GM19238 (cell line): ENCODE results near the gene FURIN.
"Not testable (repeated sequence)": the region's sequence is repeated elsewhere in the genome, so short reads cannot be mapped to it uniquely, and the experiment has no call there.

Source experiments
- DNase-seq: peaks from one replicate; pipeline ENCODE4 v3.0.0; 2011; ENCODE audit warnings: low spot score; ENCODE audit not compliant: insufficient read length

FURIN gene

DNA sequence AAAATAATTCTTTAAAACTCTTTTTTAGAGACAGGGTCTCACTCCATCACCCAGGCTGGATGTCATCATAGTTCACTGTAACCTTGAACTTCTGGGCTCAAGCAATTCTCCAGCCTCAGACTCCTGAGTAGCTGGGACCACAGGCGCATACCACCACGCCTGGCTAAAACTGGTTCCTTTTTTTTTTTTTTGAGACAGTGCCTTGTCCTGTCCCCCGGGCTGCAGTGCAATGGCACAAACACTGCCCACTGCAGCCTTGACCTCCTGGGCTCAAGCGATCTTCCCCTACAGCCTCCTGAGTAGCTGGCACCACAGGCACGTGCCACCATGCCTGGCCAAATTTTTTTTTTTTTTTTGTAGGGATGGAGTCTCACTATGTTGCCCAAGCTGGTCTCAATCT lies 23.7 kb upstream of the FURIN start:
- DNase-seq, result no peak

DNA sequence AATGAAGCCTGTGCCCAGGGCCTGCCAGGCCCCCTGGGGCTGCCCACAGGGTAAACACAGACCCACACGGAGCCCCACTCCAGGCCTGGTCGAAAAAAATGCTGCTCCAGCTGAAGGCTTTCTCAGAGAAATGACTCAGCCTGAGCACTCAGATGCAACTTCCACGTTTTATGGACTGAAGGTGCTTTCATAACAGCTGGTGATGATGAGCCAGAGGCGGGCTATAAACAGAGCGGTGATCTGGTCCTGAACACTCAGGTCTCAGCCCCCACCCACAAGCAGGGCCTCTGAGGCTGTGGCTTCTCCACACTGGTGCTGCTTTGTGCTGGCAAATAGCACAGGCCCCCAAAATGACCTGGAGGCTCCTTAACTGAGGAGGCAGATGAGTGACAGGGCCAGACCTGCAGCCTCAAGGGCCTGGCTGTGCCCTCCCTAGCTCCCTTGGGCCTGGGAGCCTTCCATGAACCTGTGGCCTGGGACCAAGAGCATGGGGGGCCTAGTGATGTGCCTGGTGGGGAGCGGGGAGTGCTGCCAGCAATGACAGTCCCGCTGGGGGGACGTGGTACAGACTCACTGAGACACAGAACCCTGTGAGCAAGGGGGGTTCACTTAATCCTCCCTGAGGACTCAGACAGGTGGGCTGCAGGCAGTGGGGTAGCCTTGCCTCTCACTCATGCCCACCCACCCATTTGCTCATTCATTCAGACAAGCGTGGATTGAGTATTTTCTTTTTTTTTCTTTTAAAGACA lies 23.0 kb upstream of the FURIN start:
- DNase-seq, result no peak

- not testable (repeated sequence) for DNase-seq
Observed at GRCh38 chr15:90849424-90849823, 19.0 kb upstream of the FURIN start.

DNA sequence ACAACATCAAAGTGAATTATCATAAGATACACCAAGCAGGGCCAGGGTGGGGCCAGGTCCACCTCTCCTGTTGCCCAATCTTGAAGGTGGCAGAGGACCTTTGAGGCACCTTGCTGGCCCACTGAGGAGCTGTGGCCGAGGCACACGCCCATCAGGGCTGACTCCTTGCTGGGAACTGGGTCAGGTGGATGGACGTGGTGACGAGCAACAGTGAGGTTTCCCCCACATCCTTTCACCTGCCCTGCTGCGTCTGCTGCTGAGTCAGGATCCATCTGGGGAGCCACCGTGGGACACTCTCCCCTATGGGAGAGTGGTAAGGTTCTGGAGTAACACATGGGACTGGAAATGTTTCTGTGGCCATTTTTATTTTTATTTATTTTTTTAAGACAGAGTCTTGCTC lies 17.3 kb upstream of the FURIN start:
- DNase-seq, result no peak

DNA sequence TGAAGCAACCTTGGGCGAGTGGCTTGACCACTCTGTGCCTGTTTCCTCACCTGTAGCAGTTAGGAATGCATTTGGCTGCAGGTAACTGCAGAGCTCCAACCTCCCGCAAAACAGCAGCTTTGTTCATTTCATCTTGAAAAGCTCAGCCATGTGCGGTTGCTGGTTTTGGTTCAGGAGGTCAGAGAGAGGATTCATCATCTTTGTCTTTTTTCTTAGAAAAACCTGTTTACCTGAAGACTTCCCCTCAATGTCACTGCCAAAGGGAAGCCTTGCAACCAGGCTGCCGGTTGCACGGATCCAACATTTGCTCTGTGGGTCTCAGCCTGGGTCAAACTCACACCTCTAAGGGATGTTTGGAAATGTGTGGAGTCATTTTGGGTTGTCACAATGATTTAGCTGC lies 16.4 kb upstream of the FURIN start:
- DNase-seq, result no peak

DNA sequence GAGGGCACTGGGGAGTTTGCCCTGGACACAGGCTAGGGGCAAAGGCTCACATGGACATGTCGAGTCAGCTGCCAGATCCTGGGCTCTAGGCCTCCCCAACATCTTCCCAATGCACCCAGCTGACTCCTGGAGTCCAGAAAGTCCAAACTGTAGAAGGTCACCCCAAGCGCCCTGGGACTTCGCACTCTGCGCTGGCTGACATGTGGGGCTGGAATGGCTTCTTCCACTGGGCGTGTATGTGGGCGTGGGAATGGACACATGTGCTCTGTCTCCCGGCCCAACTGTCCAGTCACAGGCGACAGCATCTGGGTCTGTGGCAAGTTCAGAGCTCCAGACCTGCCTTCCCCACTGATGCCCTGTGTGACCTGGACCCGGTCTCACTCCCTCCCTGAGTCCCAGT lies 13.2 kb upstream of the FURIN start:
- DNase-seq, result no peak

DNA sequence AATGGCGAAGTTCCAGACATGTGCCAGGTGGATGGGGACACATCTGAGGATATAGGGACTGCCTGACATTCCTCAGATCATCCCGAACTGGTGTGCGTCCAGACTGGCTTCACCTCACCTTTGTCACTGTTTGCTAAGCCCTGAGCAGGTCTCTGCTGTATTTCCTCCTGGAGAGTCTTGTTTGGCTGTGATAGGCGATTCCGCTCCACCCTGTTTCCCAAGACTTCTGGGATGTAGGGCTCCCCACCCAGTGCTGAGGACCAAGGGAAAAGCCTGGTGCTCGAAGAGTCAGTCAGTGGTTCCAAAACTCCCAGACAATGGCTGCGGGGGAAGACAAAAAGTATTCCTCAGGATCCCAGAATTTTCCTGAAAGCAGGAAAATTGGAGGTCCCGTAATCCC lies 11.1 kb upstream of the FURIN start:
- no peak for DNase-seq

- no peak for DNase-seq
Observed at GRCh38 chr15:90857883-90858443, 10.4 kb upstream of the FURIN start.

GRCh38 chr15:90859234-90860131 lies 8.9 kb upstream of the FURIN start:
- DNase-seq, result no peak

- DNase-seq, result no peak
Observed at GRCh38 chr15:90860450-90860849, 7.9 kb upstream of the FURIN start.

GRCh38 chr15:90860942-90861675 lies 7.3 kb upstream of the FURIN start:
- DNase-seq, result no peak

DNA sequence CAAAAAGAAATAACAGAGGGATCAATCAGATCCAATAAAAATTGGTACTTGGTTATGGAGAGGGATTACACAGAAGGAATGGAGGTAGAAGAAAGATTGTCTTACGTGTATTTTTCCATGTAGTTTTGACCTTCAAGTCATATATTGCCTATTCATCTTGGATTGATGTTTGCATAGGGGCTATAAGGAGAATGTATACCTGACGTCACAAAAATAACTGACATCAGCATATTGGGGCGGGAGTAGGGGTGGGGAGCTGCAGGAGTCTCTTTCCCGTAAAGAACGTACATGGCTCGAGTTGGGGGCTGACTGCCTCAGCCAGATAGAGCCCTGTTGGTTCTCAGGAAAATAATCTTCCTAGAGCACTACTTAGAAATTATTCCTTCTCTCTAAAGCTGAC lies 5.9 kb upstream of the FURIN start:
- no peak for DNase-seq

DNA sequence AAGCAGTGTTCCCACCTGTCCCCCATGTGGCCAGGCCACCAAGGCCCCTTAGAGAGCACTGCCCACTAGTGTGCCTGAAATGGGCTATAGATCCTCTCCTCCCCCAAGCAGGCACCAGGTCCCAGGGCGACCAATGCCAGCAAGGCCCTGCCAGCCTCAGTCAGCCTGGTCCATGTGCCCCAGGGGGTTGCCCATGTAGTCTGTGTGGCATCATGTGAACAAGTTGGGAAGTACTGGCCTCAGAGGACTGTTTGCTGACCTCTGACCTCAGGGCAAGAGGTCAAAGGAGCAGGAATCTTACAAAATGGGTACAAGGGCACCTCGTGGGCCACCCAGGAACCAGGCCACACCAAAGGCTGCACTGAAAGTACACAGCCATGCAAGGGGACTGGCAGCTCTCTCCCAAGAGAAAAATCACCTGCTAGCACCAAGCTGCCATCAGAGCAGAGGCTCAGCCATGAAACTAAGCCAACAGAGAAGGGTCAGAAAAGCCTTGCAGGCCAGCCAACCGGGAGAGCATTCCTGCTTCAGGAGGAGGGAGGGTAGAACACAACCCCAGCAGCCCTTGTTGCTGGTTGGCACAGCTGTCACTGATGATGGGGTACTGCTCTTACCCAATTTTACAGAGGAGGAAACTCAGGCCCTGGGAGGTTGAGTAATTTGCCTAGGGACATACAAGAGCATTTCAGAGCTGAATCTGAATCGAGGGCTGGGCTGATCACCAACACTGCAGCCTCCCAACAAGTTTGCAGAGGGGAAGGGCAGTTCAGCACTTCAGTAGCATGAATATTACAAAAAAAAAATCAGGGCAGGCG lies 5.2 kb upstream of the FURIN start:
- no peak for DNase-seq

GRCh38 chr15:90863987-90864386 lies 4.4 kb upstream of the FURIN start:
- no peak for DNase-seq

DNA sequence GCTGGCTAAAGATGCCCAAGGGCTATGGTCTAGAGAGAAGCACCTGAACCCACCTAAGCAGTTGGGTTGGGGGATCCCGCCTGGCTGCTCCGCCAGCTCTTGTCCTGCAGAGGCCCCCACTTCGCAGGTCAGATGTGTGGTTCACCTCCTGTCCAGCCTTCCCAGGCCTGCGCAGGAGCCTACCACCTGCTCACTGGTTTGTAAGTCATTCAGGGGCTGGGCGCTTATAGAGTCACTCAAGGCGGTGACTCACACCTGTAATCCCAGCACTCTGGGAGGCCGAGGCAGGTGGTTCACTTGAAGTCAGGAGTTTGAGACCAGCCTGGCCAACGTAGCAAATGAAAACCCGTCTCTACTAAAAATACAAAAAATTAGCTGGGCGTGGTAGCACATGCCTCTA lies 3.9 kb upstream of the FURIN start:
- no peak for DNase-seq

GRCh38 chr15:90865702-90866101 lies 2.7 kb upstream of the FURIN start:
- DNase-seq, result no peak

DNA sequence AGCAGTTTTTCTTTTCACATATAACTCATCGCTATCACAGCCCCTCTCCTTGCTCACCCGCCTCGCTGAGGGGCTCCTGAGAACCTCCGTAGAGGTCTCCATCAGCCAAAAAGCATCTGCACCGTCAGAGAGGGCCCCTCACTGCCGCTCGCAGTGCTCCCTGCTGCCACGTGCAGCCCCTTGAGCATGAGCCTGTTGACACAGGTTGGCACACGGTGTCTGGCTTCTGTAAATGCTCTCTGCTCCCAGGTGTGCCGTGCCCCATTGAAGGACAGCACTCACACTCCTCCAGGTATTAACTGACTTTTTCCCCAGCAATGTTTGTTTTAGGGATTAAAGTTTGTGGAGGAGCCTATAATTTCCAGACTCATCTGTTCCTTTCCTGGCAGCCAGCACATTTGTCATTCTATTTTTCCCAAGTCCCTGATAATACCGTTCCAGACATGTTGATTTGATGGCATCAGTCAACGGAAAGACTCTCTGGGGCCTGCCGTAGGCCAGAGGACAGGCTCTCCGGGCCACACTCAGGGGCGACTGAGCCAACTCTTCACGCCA lies 2.1 kb upstream of the FURIN start:
- DNase-seq, result no peak

DNA sequence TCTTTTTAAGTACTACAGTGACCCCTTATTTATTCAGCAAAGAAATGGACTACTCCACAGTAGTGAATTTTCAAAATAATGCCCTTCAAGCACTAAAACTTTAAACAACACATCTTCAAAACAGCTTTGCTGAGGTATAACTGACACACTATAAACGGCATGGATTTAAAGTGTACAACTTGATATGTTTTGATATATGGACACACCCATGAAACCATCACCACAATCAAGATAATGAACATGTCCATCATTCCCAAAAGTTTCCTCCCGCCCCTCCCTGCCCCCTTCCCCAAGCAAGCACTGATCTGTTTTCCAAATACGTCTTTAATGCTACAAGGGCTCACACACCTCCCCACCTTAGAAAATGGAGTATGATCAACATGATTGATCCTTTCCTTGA lies 1.6 kb upstream of the FURIN start:
- no peak for DNase-seq

DNA sequence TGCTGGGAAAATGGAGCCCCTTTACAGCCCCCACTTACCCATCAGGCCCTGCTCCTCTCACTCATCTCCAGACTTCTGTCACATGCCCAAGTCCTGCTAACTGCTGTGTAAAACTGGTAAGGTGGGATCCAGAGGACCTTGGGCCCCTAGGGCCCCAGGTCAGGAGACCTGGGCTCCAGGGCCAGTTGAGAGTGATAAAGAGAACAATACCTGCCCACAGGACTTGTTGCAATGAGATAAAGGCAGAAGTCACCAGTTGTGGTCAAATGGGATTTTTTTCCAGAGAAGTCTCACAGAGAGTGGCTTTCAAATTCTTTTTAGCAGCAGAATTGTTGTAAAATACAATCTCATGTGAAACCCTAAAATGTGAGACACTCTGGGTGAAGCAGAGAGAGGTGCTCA lies 753 bp downstream of the FURIN start:
- DNase-seq, result no peak

DNA sequence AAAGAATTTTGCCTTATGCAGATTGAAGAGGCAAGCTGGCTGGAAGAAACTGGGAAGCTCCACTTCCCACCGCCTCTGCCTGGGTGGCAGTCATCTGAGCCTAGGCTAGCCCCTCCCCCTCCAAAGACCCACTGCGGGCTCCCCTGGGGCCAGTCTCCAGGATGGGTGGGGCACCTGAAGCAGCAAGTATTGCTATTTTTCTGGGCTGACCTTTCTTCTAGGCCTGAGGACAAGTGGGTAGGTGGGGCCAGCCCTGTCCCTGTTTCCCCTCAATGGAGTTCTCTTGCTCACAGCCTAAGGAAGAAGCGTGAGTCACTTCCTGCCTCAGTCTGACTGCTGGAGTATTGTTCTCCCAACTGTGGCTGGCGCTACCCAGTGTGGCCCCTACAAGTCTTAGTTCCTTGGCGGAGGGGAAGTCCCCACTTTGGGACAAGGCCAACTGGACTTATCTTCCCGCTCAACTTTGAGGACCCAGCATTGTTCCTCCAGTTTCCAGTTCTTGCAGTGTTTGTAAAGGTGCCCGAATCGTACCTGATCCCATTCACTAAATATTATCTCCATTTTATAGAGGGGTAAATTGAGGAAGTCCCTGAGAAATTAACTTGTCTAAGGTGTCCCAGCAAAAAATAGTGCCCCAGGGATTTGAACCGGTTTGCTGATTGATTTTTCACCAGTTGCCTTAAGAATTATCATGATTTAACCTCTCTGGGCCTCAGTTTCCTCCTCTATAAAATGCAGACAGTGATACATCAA lies 1.4 kb downstream of the FURIN start:
- no peak for DNase-seq
